Retina (tissue), 1 donor: ENCODE measurements around the gene ABCG4.
"Not testable (repeated sequence)": the region's sequence is repeated elsewhere in the genome, so short reads cannot be mapped to it uniquely, and the experiment has no call there.

Experiments used
- DNase-seq: peaks from one replicate; pipeline ENCODE4 v3.0.0-alpha.2; 2016

ABCG4 gene

GRCh38 chr11:119149018-119149785, at the start of gene ABCG4:
Gene ABCG4 (plus strand): TSS chr11:119149052. CDS start chr11:119149966, 914 bp downstream.
- DNase-seq: peak; percentile 68

GRCh38 chr11:119099711-119100110, 49.1 kb upstream of the ABCG4 start:
- DNase-seq: no peak

- no peak for DNase-seq
Observed at GRCh38 chr11:119100246-119100970, 48.4 kb upstream of the ABCG4 start.

GRCh38 chr11:119100994-119101758, 47.7 kb upstream of the ABCG4 start:
- DNase-seq: no peak

- peak; percentile 97 for DNase-seq
Observed at GRCh38 chr11:119101759-119102423, 47.0 kb upstream of the ABCG4 start, which contains the start of gene DPAGT1. Gene DPAGT1 (minus strand): TSS chr11:119101853. CDS start chr11:119101655, 198 bp downstream.

- not testable (repeated sequence) for DNase-seq
Observed at GRCh38 chr11:119103161-119103664, 45.6 kb upstream of the ABCG4 start.

GRCh38 chr11:119103793-119104192, 45.1 kb upstream of the ABCG4 start:
- DNase-seq: no peak

GRCh38 chr11:119106564-119107537, 42.0 kb upstream of the ABCG4 start, which contains the start of gene C2CD2L:
Gene C2CD2L (plus strand): TSS chr11:119107344. CDS start chr11:119107742, 398 bp downstream.
- DNase-seq: peak; percentile 88

- DNase-seq: peak; percentile 54
Observed at GRCh38 chr11:119107538-119108145, 41.2 kb upstream of the ABCG4 start.

- DNase-seq: no peak
Observed at GRCh38 chr11:119108146-119108856, 40.6 kb upstream of the ABCG4 start.

- DNase-seq: no peak
Observed at GRCh38 chr11:119108857-119109221, 40.0 kb upstream of the ABCG4 start.

GRCh38 chr11:119109843-119110242, 39.0 kb upstream of the ABCG4 start:
- DNase-seq: no peak

- DNase-seq: no peak
Observed at GRCh38 chr11:119110439-119110838, 38.4 kb upstream of the ABCG4 start.

GRCh38 chr11:119111361-119111925, 37.4 kb upstream of the ABCG4 start:
- DNase-seq: no peak

GRCh38 chr11:119112314-119113020, 36.4 kb upstream of the ABCG4 start:
- no peak for DNase-seq

GRCh38 chr11:119113716-119114115, 35.1 kb upstream of the ABCG4 start:
- DNase-seq: no peak

GRCh38 chr11:119114351-119114750, 34.5 kb upstream of the ABCG4 start:
- DNase-seq: no peak

- no peak for DNase-seq
Observed at GRCh38 chr11:119115484-119116234, 33.2 kb upstream of the ABCG4 start.
